SK-N-MC (cell line): ENCODE results near the gene RNF183.

Experiments
- EZH2 ChIP-seq: fragments of 200-600 bp; sonication (generic); IDR thresholded peaks from one replicate; pipeline ENCODE4 v1.6.1; 2017; ENCODE audit warnings: antibody characterized with exemption
- FOXP2 ChIP-seq: optimal IDR thresholded peaks from 2 replicates; pipeline ENCODE3; 2011; ENCODE audit warnings: mild to moderate bottlenecking, moderate library complexity; ENCODE audit not compliant: insufficient read depth; ENCODE audit errors: extremely low read length, control extremely low read depth
- POLR2AphosphoS5 ChIP-seq: IDR thresholded peaks from 2 replicates; pipeline ENCODE4 v1.6.1; 2012; ENCODE audit warnings: mild to moderate bottlenecking, low read depth, low read length, borderline replicate concordance

- TF ChIP-seq EZH2: no peak
- TF ChIP-seq POLR2AphosphoS5: no peak
- no peak for TF ChIP-seq FOXP2
These were observed 47.7 kb downstream of the RNF183 start for GRCh38 chr9:113255438-113255837.
